GM18505 (cell line): ENCODE data around the gene MPV17L.
"Not testable (repeated sequence)": the region's sequence is repeated elsewhere in the genome, so short reads cannot be mapped to it uniquely, and the experiment has no call there.

Experiments
- ATAC-seq: cut with Tn5 transposase; IDR thresholded peaks from one replicate; pipeline ENCODE4 v1.9.1; 2021; ENCODE audit not compliant: unreplicated experiment
- POLR2A ChIP-seq: IDR thresholded peaks from 4 replicates; pipeline ENCODE4 v1.6.1; 2011; ENCODE audit warnings: borderline replicate concordance; ENCODE audit not compliant: insufficient read depth, insufficient read length; ENCODE audit errors: extremely low read depth

MPV17L gene

DNA sequence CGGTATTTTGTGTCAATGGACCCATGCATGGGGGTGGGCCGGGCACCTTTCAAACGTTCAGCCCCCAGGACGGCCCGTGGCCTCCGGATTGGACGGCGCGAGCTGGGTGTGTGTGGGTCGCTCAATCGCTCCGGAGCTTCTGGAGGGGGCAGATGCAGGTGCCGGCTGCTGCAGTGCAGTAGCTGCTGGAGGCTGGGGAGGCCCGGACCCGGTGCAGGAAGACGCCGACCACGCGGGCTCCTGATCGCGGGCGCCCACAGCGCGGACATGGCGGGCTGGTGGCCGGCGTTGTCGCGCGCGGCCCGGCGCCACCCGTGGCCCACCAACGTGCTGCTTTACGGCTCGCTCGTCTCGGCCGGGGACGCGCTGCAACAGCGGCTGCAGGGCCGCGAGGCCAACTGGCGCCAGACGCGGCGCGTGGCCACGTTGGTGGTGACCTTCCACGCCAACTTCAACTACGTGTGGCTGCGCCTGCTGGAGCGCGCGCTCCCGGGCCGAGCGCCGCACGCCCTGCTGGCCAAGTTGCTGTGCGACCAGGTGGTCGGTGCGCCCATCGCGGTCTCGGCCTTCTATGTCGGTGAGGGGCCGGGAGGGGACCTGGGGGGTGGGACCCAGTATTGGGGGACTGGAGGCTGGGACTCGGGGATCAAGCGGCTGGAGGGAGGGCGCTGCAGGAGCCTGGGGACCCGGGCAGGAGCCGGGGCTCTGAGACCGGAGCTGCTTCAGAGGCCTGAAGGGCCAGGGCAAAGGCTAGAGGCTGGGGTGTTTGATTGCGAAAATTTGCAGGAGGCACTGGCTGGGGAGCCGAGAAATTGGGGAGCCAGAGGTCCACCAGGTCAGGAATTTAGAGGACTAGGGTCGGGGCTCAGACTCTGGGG lies at the start of gene MPV17L:
TSS of gene MPV17L (plus strand) at position 124 of the 878 bp plus-strand sequence. CDS start at position 268, 144 bp downstream.
- not testable (repeated sequence) for ATAC-seq

DNA sequence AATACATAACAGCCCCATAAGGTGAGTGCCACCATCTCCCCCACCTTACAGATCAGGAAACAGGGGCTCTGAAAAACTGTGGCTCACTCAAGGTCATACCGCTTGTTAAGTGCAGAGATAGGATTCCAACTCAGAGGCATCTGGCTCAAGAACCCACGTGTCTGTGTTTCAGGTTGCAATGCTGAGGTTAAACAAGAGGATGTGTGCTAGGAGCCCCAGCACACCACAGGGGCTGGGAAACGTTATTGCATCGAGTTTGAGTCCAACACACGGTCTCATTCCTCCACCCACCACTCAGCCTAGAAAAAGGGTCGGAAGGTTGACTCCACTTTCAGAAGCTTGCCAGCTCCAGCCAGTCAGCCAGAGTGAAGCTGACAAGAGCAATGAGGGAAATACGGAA lies 46.8 kb upstream of the MPV17L start:
- ATAC-seq: not testable (repeated sequence)

DNA sequence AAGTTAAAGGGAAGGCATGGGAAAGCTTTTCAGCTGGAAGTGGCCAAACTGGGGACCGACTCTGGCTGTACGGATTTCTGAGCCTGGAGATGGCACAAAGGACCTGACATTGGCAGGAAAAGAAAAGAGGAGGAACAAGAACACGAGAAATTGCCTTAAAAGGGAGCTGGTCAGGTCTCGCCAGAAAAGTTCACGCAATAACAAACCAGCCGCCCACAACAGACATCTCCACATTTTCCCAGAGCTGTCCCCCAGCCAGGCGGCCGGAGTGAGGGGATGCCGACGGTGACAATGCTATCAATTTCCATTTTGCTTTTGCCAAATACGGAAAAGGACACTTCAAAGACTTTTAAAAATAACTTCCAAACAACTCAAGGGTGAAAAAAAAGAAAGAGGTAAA lies 44.3 kb upstream of the MPV17L start:
- not testable (repeated sequence) for ATAC-seq

- ATAC-seq: not testable (repeated sequence)
Observed at GRCh38 chr16:15351745-15352144, 43.8 kb upstream of the MPV17L start.

GRCh38 chr16:15352852-15353251 lies 42.7 kb upstream of the MPV17L start:
- ATAC-seq: not testable (repeated sequence)

GRCh38 chr16:15354846-15355245 lies 40.7 kb upstream of the MPV17L start:
- ATAC-seq: not testable (repeated sequence)

- ATAC-seq: not testable (repeated sequence)
Observed at GRCh38 chr16:15357495-15357894, 38.1 kb upstream of the MPV17L start.

- ATAC-seq: not testable (repeated sequence)
Observed at GRCh38 chr16:15378194-15378593, 17.4 kb upstream of the MPV17L start, which contains the start of gene NPIPA5. TSS of gene NPIPA5 (minus strand) at chr16:15378294. CDS start at chr16:15378294, 0 bp downstream.

GRCh38 chr16:15382810-15383209 lies 12.7 kb upstream of the MPV17L start:
- not testable (repeated sequence) for ATAC-seq

GRCh38 chr16:15388060-15388459 lies 7.5 kb upstream of the MPV17L start:
- ATAC-seq: not testable (repeated sequence)

GRCh38 chr16:15389916-15390315 lies 5.6 kb upstream of the MPV17L start:
- not testable (repeated sequence) for ATAC-seq

- ATAC-seq: not testable (repeated sequence)
Observed at GRCh38 chr16:15393025-15393424, 2.5 kb upstream of the MPV17L start.

DNA sequence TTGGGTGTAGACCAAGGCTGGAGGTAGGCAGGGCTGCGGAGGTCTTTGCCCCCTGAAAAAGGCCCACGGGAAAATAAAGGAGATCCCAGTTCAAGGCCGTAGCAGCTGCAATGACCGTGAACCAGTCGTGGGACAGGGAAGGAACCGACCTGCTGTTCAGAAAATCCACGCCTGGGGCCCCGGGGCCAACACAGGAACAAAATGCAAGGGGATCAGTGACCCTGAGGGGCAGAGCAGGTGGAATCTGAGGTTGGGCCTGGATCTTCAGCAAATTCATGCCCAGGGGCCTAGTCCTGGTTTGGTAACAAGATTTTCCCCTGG lies 915 bp downstream of the MPV17L start:
- ATAC-seq: not testable (repeated sequence)

DNA sequence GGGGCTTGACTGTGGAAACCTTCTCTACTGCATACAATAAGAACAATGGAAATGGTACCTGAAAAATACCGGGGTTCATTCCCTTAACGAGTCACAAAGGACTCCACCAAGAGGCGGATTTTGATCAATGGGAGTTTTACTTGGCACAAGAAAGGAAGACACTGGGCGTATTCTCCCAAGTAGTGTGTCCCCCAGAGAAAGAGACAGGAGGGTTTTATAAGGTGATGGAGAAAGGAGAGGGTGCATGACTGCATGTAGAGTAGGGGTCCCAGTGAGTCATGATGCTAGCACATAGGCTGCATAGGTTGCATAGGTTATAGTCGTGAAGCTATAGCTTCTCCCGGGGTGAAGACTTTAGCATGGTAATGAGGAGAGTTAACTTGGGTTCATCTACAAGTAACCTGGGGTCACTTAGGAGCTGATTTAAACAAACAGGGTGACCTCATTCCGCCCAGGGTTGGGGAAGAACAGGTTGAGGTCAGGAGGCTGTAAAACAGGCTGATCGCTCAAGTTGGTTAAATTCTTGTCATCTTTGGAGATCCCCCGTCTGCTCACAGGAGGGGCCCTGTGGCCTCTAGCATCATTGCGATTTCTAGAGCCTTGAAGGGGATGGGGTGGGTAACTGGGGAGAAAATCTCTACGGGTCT lies 1.5 kb downstream of the MPV17L start:
- TF ChIP-seq POLR2A: no peak
- ATAC-seq: no peak

GRCh38 chr16:15398618-15399316 lies 3.2 kb downstream of the MPV17L start:
- no peak for ATAC-seq
- TF ChIP-seq POLR2A: no peak
